Stomach (tissue), 9 donors: ENCODE results near the gene PLOD2. TPM values are rescaled to one million over a fixed set of nuclear protein-coding genes. Genes with fewer than 3 reads are reported as not detected.

Source experiments
- DNase-seq, 2 donors: peaks; one replicate each; pipeline versions ENCODE4 v3.0.0 to v3.0.0-alpha.2; 2013 to 2019
- H3K27ac ChIP-seq, 5 donors: fragments of 200-600 bp in 4 of 5; sonication (generic) in 4 of 5; one replicate each; pipeline ENCODE4 v1.5.1; 2013 to 2019; ENCODE audit warnings: mild to moderate bottlenecking in 1 of 5, moderate library complexity in 1 of 5
- H3K27me3 ChIP-seq, 3 donors: fragments of 200-600 bp; sonication (generic); one replicate each; pipeline ENCODE4 v1.5.1; 2017 to 2019; ENCODE audit warnings: mixed run types in 1 of 3
- H3K36me3 ChIP-seq, 4 donors: fragments of 200-600 bp; sonication (generic); 1 replicate in 3 of 4; 2 replicates in 1 of 4; pipeline ENCODE4 v1.5.1; 2016 to 2019
- H3K4me1 ChIP-seq, 4 donors: fragments of 200-600 bp; sonication (generic); one replicate each; pipeline ENCODE4 v1.5.1; 2016 to 2019
- H3K4me3 ChIP-seq, 4 donors: fragments of 200-600 bp; sonication (generic) in 3 of 4; one replicate each; pipeline ENCODE4 v1.5.1; 2016 to 2019; ENCODE audit warnings: mild to moderate bottlenecking in 1 of 4
- H3K9me3 ChIP-seq, 4 donors: fragments of 200-600 bp; sonication (generic); one replicate each; pipeline ENCODE4 v1.5.1; 2016 to 2019
- CTCF ChIP-seq, 7 experiments: fragments of 450-650 bp in 4 of 7; fragments of 200-600 bp in 3 of 7; sonication (generic) in 3 of 7; IDR thresholded peaks; one replicate each; pipeline ENCODE4 v1.5.1; 2016 to 2019; ENCODE audit warnings: antibody characterized with exemption in 7 of 7, control low read depth in 2 of 7, mild to moderate bottlenecking in 1 of 7
- EP300 ChIP-seq: sonication (generic); formaldehyde crosslinking; IDR thresholded peaks from one replicate; pipeline ENCODE4 v1.6.1; 2017; ENCODE audit warnings: antibody characterized with exemption
- POLR2A ChIP-seq, 4 donors: fragments of 450-650 bp; IDR thresholded peaks; one replicate each; pipeline ENCODE4 v1.6.1; 2016; ENCODE audit warnings: antibody characterized with exemption in 4 of 4, control low read depth in 2 of 4, mild to moderate bottlenecking in 1 of 4, moderate library complexity in 1 of 4
- POLR2AphosphoS5 ChIP-seq, 3 donors: sonication (generic); formaldehyde crosslinking; IDR thresholded peaks; one replicate each; pipeline ENCODE4 v1.6.1; 2016; ENCODE audit warnings: antibody characterized with exemption in 3 of 3
- WGBS, 5 donors: extraction: QIAGEN DNeasy Blood & Tissue Kit in 3 of 5; methylation state at CpG; one replicate each; pipeline versions ENCODE4 v1.1.5 to v1.1.7; 2013 to 2018; 5-methylcytosine and 5-hydroxymethylcytosine counted together
- intact Hi-C: fragments of 100-400 bp; cut with DNase I; formaldehyde crosslinking; loops from one replicate; pipeline ENCODE4 v1.15.1; 2023; ENCODE audit warnings: low total_unique reads
- polyA plus RNA-seq, 3 donors: library from polyadenylated mRNA; stranded (reverse); fragments of 200-250 nt; gene quantifications; one replicate each; pipeline ENCODE4 v1.2.3, GENCODE V29; 2013
- total RNA-seq, 5 donors: library from RNA; depleted of rRNA; stranded (reverse); fragments of >200 nt; gene quantifications; one replicate each; pipeline versions ENCODE4 v1.1.0 to v1.2.3, GENCODE V29; 2014 to 2016
- donor health status: healthy with polysubstance abuse.
- donor health status: Bipolar disorder and iron deficiency.
- donor health status: healthy.

Gene PLOD2
- total and polyA plus RNA-seq, 8 donors: 18.1 to 99.5 (median 43.0) TPM

GRCh38 chr3:146152834-146153233, 8.2 kb downstream of the PLOD2 start:
- H3K36me3 ChIP-seq: no peaks in the 10 kb centered on the region
- 41 to 65% (median 59%) methylated on average over 6 of the region's 6 CpGs for WGBS, 5 donors
- no peak for TF ChIP-seq CTCF (IDR thresholded peaks at IDR 0.05)
- TF ChIP-seq POLR2A (IDR thresholded peaks at IDR 0.05): no peak
- TF ChIP-seq EP300: no peak
- peak overlapping the region; percentile 30 to 75 (median 58) for H3K27ac ChIP-seq
- H3K27me3 ChIP-seq: no peaks in the 10 kb centered on the region
- intact Hi-C loops: no loop called here
- DNase-seq: peak in 1 of 2 donors; percentile 32
- no peaks in the 10 kb centered on the region for H3K9me3 ChIP-seq
- no peak overlapping the region for H3K4me3 ChIP-seq
- H3K4me1 ChIP-seq: peaks cover 15 to 79% (median 56%) of the 10 kb centered on the region in 4 donors

GRCh38 chr3:146148468-146148931, 12.5 kb downstream of the PLOD2 start:
- Histone ChIP-seq H3K9me3 (no peaks in the 10 kb centered on the region), H3K27ac (no peak overlapping the region), H3K36me3 (no peaks in the 10 kb centered on the region), H3K4me1 (peaks cover 3 to 66% (median 30%) of the 10 kb centered on the region in 4 donors), H3K4me3 (no peak overlapping the region), H3K27me3 (no peaks in the 10 kb centered on the region)
- intact Hi-C loops: no loop called here
- peak in 1 of 7 experiments; percentile 9 for TF ChIP-seq CTCF (IDR thresholded peaks at IDR 0.05)
- TF ChIP-seq POLR2A (IDR thresholded peaks at IDR 0.05): no peak
- no peak for DNase-seq
- WGBS, 5 donors: 44 to 79% (median 46%) methylated on average over 1 of the region's 1 CpG

GRCh38 chr3:146145642-146146041, 15.3 kb downstream of the PLOD2 start:
- Histone ChIP-seq H3K36me3 (no peaks in the 10 kb centered on the region), H3K27me3 (no peaks in the 10 kb centered on the region), H3K4me3 (no peak overlapping the region), H3K27ac (no peak overlapping the region), H3K4me1 (peaks cover 3 to 79% (median 29%) of the 10 kb centered on the region in 4 donors), H3K9me3 (no peaks in the 10 kb centered on the region)
- WGBS, 5 donors: 80 to 97% (median 95%) methylated on average over 1 of the region's 1 CpG
- DNase-seq: no peak
- TF ChIP-seq POLR2AphosphoS5 (IDR thresholded peaks at IDR 0.05) (no peak), EP300 (no peak), POLR2A (IDR thresholded peaks at IDR 0.05) (no peak), CTCF (IDR thresholded peaks at IDR 0.05) (no peak)
- intact Hi-C loops: no loop called here

- DNase-seq: peak in 1 of 2 donors; percentile 84
- Histone ChIP-seq H3K27ac (peak overlapping the region in 3 of 5 donors; percentile 47 to 52 (median 51)), H3K36me3 (no peaks in the 10 kb centered on the region), H3K27me3 (no peaks in the 10 kb centered on the region), H3K4me3 (no peak overlapping the region), H3K9me3 (no peaks in the 10 kb centered on the region), H3K4me1 (peaks cover 0 to 77% (median 33%) of the 10 kb centered on the region in 4 donors)
- intact Hi-C loops: no loop called here
- WGBS, 5 donors: 45 to 74% (median 64%) methylated on average over 3 of the region's 3 CpGs
- no peak for TF ChIP-seq POLR2A (IDR thresholded peaks at IDR 0.05)
- no peak for TF ChIP-seq CTCF (IDR thresholded peaks at IDR 0.05)
- TF ChIP-seq EP300: no peak
- TF ChIP-seq POLR2AphosphoS5 (IDR thresholded peaks at IDR 0.05): peak in 2 of 3 donors; percentile 21 to 69
Observed at GRCh38 chr3:146142757-146143156, 18.2 kb downstream of the PLOD2 start.
